Uterus (tissue), 4 donors: ENCODE data around the gene PHF12. TPM values are rescaled to one million over a fixed set of nuclear protein-coding genes. Genes with fewer than 3 reads are reported as not detected.

Source experiments
- DNase-seq, 2 donors: peaks; one replicate each; pipeline ENCODE4 v3.0.0-alpha.2; 2019 to 2020
- H3K27ac ChIP-seq, 2 donors: fragments of 200-600 bp; sonication (generic); 1 replicate in 1 of 2; 2 replicates in 1 of 2; pipeline ENCODE4 v1.5.1; 2016 to 2018
- H3K27me3 ChIP-seq, 2 donors: fragments of 200-600 bp; sonication (generic); one replicate each; pipeline ENCODE4 v1.5.1; 2018 to 2019; ENCODE audit warnings: control low read depth in 1 of 2
- H3K36me3 ChIP-seq, 2 donors: fragments of 200-600 bp; sonication (generic); one replicate each; pipeline ENCODE4 v1.5.1; 2019; ENCODE audit warnings: control low read depth in 1 of 2
- H3K4me1 ChIP-seq, 2 donors: fragments of 200-600 bp; sonication (generic); one replicate each; pipeline ENCODE4 v1.5.1; 2018 to 2019; ENCODE audit warnings: control low read depth in 1 of 2
- H3K4me3 ChIP-seq, 2 donors: fragments of 200-600 bp; sonication (generic); 1 replicate in 1 of 2; 2 replicates in 1 of 2; pipeline ENCODE4 v1.5.1; 2018 to 2019; ENCODE audit warnings: mild to moderate bottlenecking in 1 of 2
- H3K9me3 ChIP-seq, 2 donors: fragments of 200-600 bp; sonication (generic); one replicate each; pipeline ENCODE4 v1.5.1; 2019; ENCODE audit warnings: control low read depth in 1 of 2
- CTCF ChIP-seq, 4 experiments: fragments of 200-600 bp in 2 of 4; fragments of 450-650 bp in 2 of 4; sonication (generic) in 2 of 4; IDR thresholded peaks; one replicate each; pipeline ENCODE4 v1.5.1; 2016 to 2019; ENCODE audit warnings: antibody characterized with exemption in 4 of 4, mild to moderate bottlenecking in 2 of 4, moderate library complexity in 1 of 4
- POLR2A ChIP-seq, 2 donors: fragments of 450-650 bp; IDR thresholded peaks; one replicate each; pipeline ENCODE4 v1.6.1; 2016; ENCODE audit warnings: antibody characterized with exemption in 2 of 2, mild to moderate bottlenecking in 1 of 2, moderate library complexity in 1 of 2
- intact Hi-C: fragments of 100-400 bp; cut with DNase I; formaldehyde crosslinking; loops from one replicate; pipeline ENCODE4 v1.15.1; 2023; ENCODE audit warnings: low total_unique reads
- total RNA-seq, 4 donors: library from RNA; depleted of rRNA in 3 of 4; stranded (reverse); fragments of >200 nt in 3 of 4; gene quantifications; one replicate each; pipeline versions ENCODE4 v1.1.0 to v1.2.4, GENCODE V29; 2014 to 2023
- donor health status: DM: yes; HTN: yes; CAD: no.

The PHF12 gene
- total RNA-seq, 4 donors from 2014 or later = 22.1 to 78.4 (median 55.2) TPM

DNA sequence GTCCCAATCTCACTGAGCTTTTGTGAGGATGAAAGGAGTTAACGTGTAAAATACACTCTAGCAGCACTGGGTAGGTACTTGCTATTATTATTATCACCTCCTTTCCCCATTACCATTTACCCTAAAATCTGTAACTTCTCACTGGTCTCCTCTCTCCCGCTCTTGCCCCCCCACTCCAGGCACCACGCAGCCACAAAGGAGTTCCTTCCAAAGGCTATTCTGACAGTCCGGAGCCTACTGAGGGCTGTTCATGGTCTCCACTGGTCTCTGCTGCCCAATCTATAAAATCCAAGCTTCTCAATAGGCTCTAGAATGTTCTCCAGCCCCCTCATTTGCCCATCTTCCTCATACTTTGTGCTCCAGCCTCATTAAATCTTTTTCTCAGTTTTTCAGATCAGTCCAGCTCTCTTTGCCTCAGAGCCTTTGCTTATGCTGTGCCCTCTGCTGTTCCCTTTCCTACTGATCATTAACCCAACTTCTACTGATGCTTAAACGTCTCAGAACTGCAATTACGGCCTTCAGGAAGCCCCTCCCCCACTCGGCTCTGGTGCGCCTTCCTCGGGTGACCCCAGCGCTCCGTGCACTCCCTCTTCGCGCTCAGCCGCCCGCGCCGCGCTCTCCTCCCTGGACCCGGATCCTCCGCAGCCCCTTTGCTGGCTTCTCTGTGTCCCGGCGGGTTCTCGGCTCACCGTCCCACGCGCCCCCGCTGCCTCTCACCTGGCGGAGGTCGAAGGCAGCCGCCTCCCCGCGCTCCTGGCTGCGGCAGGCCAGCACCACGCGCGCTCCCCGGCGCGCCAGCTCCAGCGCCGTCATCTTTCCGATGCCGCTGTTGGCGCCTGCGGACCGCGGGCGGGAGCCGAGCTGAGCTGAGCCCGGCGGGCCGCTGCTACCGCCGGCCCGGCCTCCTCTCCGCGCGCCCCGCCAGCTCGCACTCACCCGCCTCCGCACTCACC is 49.2 kb downstream of the PHF12 start:
- Histone ChIP-seq H3K36me3 (no peaks in the 10 kb centered on the region), H3K27me3 (no peaks in the 10 kb centered on the region), H3K9me3 (no peaks in the 10 kb centered on the region), H3K4me3 (peak overlapping the region; percentile 42 to 74), H3K4me1 (peaks cover 0 to 12% of the 10 kb centered on the region in 2 donors), H3K27ac (peak overlapping the region; percentile 66 to 89)
- intact Hi-C loops = loop anchor here (5.0 kb wide), 1 partner anchor 50 kb away; the partner anchor contains the start of gene PHF12
- DNase-seq = peak; percentile 41 to 43
- TF ChIP-seq POLR2A (IDR thresholded peaks at IDR 0.05) (no peak), CTCF (IDR thresholded peaks at IDR 0.05) (no peak)

- H3K27ac ChIP-seq = no peak overlapping the region
- no peaks in the 10 kb centered on the region for H3K36me3 ChIP-seq
- intact Hi-C loops = loop anchor here (5.0 kb wide), 1 partner anchor 51 kb away; the partner anchor contains the start of gene PHF12
- no peaks in the 10 kb centered on the region for H3K9me3 ChIP-seq
- no peaks in the 10 kb centered on the region for H3K27me3 ChIP-seq
- no peak overlapping the region for H3K4me3 ChIP-seq
- no peak for DNase-seq
- H3K4me1 ChIP-seq = peaks cover 0 to 16% of the 10 kb centered on the region in 2 donors
- TF ChIP-seq CTCF (IDR thresholded peaks at IDR 0.05) (no peak), POLR2A (IDR thresholded peaks at IDR 0.05) (no peak)
These were observed 50.2 kb downstream of the PHF12 start for GRCh38 chr17:28900986-28901726.

DNA sequence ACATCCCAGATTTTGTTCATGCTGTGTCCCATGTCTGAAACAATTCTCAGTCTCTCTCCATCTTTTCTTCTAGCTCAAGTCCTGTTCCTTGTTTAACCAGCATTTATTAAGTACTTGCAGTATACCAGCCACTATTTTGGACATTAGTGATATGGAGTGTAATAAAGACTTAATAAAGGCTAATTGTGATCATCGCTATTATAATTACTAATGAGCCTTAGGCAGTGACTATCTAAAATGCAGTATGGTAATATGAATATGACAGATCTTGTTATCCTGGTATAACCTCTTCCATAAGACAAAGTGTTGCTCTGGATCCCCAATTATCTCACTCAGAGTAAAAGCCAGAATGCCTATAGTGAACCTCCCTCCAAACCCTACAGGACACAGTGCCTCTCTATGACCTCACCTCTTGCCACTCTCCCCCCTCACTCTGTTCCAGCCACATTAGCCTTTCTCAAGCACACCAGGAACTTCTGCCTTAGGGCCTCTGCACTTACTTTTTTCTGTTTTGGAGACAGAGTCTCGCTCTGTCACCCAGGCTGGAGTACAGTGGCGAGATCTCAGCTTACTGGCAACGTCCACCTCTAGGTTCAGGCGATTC is 52.0 kb downstream of the PHF12 start:
- Histone ChIP-seq H3K36me3 (no peaks in the 10 kb centered on the region), H3K27me3 (no peaks in the 10 kb centered on the region), H3K4me3 (no peak overlapping the region), H3K27ac (no peak overlapping the region), H3K9me3 (no peaks in the 10 kb centered on the region), H3K4me1 (peaks cover 0 to 16% of the 10 kb centered on the region in 2 donors)
- TF ChIP-seq POLR2A (IDR thresholded peaks at IDR 0.05) (no peak), CTCF (IDR thresholded peaks at IDR 0.05) (no peak)
- intact Hi-C loops = loop anchor here (10.0 kb wide), 1 partner anchor 135 kb away; no protein-coding TSS in a partner anchor
- DNase-seq = no peak

GRCh38 chr17:28898527-28898955 is 52.8 kb downstream of the PHF12 start:
- no peak for DNase-seq
- H3K4me3 ChIP-seq = no peak overlapping the region
- no peaks in the 10 kb centered on the region for H3K9me3 ChIP-seq
- TF ChIP-seq CTCF (IDR thresholded peaks at IDR 0.05) (no peak), POLR2A (IDR thresholded peaks at IDR 0.05) (no peak)
- intact Hi-C loops = loop anchor here (10.0 kb wide), 1 partner anchor 134 kb away; no protein-coding TSS in a partner anchor
- no peaks in the 10 kb centered on the region for H3K27me3 ChIP-seq
- H3K27ac ChIP-seq = peak overlapping the region; percentile 93 to 94
- H3K36me3 ChIP-seq = no peaks in the 10 kb centered on the region
- peaks cover 0 to 16% of the 10 kb centered on the region in 2 donors for H3K4me1 ChIP-seq
